ENCODE results near the gene BORA. TPM values are rescaled to one million over a fixed set of nuclear protein-coding genes. Genes with fewer than 3 reads are reported as not detected.

The BORA gene
- total RNA-seq, result 3.8 TPM

DNA sequence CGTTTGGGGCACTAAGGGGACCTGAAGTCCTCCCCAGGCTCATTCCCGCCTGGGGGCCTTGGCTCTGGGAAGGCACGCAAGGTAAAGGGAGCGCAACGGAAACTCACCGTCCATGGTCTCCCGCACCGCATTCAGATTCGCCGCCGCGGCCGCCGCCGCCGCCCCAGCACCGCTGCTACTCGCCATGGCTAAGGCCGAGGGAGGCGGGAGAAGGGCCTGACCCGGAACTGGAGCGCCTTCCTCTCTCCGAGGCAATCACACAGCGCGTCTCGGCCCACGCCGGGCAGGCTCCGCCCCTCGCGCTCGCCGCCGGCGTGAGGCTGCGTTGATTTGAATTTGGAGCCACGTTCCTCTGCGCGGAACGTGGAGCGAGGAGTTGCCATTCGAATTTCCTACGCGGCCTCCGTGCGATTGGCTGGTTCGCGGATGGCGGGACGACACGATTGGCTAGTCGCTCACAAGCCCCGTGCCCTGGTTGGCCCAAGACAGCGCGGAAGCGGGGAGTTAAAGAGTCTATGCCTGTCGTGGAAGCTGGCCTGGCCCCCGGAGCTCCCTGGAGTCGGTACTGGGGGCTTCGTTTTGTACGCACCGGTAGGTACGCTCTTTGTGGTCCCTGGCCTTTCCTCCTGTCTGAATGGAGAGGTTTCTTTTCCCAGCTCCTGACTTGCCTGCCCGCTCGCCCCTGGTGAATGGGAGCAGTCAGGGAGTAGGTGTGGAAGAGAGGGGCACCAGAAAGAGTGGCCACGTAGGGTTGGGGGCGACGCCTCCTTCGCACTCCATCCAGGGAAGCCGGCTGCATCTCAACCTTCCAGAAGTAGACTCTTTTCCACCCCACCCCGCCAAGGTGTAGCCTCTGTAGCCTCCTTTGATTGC lies at the start of gene BORA, which contains the start of gene MZT1:
TSS of gene BORA (plus strand) at position 507 of the 873 bp plus-strand sequence. CDS start 1,018 bp downstream, outside the sequence.
TSS of gene MZT1 (minus strand) at position 213 of the 873 bp plus-strand sequence. CDS start at position 186, 27 bp downstream.

DNA sequence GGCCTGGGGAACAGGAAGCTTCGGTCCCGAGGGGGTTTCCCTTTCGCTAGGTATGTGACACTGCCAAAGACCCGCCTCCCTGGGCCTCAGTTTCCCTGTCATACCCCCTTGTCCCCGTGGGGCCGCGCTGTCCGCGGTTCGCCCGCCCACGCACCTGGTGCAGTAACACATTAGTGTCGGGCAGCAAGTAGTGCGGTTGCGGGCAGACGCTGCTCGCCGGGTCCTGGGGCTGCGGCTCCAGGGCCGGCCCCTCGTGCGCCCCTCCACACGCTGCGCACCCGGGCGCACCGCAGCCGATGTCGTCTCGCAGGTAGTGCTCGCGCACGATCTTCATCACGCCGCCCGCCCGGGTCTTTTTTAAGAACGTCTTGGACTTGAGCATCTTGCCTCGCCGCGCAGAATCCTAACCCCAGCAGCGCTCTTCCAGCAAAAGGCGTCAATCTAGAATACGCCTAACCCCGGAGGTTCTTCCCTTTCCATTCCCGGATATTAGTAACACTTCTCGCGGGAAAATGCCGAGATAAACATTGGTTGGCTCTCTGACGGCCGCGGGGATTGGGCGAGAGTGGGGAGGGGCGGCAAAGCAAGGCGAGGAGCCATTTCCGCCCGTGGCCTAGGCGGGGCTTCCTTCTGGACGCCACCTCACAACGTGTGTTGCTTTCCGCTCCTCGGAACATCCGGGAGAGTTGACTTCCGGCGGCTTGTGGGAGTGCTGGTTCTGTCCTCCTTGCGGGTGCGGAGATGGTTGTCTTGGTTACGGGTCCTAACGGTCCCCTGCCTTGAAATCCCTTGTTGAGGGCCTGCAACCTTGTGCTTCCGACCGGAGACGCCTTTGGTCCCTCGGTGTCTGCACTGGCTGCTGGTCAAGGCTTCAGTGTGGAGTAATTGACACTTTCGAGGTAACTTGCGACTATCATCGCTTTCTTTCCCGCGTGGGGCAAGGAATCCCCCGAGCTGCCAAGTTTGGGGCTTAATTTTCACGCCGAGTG lies 54.0 kb downstream of the BORA start, which contains the start of the genes DIS3 and PIBF1:
TSS of gene DIS3 (minus strand) at position 450 of the 989 bp plus-strand sequence. CDS start at position 382, 68 bp downstream.
TSS of gene PIBF1 (plus strand) at position 683 of the 989 bp plus-strand sequence. CDS start 1,337 bp downstream, outside the sequence.

Small RNA genes within 50 kb of the gene (small RNA-seq; reads per million reads assigned to genes)
- not detected for gene RNU6-80P (ENCODE audit: low replicate concordance)

Other genes with a start within 250 kb of the BORA start
- gene MZT1, start 294 bp upstream of the BORA start, total RNA-seq, result 17.5 TPM
- gene DIS3, start 54.0 kb downstream of the BORA start, total RNA-seq, result 35.4 TPM
- gene PIBF1, start 54.2 kb downstream of the BORA start, total RNA-seq, result 46.3 TPM

Data from parietal lobe (tissue), 2 donors.